Measurements from ENCODE around the gene PGGHG. TPM values are rescaled to one million over a fixed set of nuclear protein-coding genes. Genes with fewer than 3 reads are reported as not detected.

PGGHG gene
- total RNA-seq, 1 donor from 2014 or later, result 163 TPM

DNA sequence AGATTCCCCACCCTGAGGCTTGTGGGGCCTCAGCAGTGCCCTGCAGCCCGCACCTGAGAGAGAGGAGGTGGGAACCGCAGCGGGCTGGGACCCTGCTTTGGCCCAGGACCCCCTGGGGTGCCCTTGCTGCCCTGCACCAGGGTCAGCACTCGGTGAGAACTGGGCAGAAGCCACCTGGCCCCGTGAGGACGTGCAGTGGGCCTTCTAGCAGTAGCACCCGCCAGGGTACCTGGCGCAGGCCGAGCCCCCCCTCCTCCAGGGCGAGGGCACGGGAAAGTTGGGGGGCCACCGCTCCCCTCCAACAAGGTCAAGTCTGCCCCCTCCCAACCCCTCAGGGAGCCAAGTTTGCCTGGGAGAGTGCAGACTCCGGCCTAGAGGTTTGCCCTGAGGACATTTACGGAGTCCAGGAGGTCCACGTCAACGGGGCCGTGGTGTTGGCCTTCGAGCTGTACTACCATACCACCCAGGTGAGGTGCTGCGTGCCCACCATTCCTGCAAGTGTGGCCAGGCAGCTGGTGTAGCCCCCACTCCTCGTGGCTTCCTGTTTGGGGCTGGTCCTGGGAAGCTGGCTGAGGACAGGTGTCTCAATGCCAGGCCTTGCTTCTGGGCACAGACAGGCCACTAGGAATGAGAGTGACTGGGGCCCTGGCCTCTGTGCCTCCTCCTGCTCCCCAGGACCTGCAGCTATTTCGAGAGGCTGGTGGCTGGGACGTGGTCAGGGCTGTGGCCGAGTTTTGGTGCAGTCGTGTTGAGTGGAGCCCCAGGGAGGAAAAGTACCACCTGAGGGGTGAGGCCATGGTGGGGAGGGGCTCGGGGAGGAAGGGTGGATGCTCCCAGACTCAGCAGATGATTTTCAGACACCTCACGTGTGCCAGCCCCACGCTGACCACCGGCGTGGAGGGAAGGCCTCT is 3.5 kb downstream of the PGGHG start:
- peaks cover 22% of the 10 kb centered on the region for H3K36me3 ChIP-seq

DNA sequence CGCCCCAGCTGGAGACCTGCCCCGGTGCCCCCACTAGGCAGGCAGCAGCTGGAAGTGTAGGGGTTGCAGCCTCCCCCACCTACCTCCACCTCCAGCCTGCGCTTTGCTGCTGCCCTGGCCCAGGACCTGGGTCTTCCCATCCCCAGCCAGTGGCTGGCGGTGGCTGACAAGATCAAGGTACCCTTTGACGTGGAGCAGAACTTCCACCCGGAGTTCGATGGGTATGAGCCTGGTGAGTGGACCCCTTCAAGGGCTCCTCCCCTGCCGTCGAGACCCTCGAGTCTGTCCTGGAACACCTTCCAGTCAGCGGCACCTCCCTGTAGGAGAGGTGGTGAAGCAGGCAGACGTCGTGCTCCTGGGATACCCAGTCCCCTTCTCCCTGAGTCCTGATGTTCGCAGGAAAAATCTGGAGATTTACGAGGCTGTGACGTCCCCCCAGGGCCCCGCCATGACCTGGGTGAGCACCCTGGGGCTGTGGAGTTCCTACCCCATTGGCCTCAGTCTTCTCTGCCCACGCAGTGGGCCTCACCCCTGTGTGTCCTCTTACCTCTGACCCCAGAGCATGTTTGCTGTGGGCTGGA is 4.4 kb downstream of the PGGHG start:
- TF ChIP-seq, protein P1, sequence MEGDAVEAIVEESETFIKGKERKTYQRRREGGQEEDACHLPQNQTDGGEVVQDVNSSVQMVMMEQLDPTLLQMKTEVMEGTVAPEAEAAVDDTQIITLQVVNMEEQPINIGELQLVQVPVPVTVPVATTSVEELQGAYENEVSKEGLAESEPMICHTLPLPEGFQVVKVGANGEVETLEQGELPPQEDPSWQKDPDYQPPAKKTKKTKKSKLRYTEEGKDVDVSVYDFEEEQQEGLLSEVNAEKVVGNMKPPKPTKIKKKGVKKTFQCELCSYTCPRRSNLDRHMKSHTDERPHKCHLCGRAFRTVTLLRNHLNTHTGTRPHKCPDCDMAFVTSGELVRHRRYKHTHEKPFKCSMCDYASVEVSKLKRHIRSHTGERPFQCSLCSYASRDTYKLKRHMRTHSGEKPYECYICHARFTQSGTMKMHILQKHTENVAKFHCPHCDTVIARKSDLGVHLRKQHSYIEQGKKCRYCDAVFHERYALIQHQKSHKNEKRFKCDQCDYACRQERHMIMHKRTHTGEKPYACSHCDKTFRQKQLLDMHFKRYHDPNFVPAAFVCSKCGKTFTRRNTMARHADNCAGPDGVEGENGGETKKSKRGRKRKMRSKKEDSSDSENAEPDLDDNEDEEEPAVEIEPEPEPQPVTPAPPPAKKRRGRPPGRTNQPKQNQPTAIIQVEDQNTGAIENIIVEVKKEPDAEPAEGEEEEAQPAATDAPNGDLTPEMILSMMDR (IDR thresholded peaks at IDR 0.05), result no peak
- Histone ChIP-seq H3K4me1 (peaks cover 19% of the 10 kb centered on the region), H3K4me3 (no peak overlapping the region), H3K9me3 (no peaks in the 10 kb centered on the region), H3K36me3 (peaks cover 22% of the 10 kb centered on the region), H3K27me3 (ENCODE audit: low read depth) (peaks cover 2% of the 10 kb centered on the region), H3K27ac (no peak overlapping the region)
- intact Hi-C loops (cut with DNase I), result no loop called here
- DNase-seq, result no peak
- no peak for ATAC-seq

More for the DNA sequence above, 3.5 kb downstream of the PGGHG start:
- Histone ChIP-seq H3K9me3 (no peaks in the 10 kb centered on the region), H3K27ac (no peak overlapping the region), H3K27me3 (ENCODE audit: low read depth) (no peaks in the 10 kb centered on the region), H3K4me1 (peaks cover 26% of the 10 kb centered on the region), H3K4me3 (no peak overlapping the region)
- intact Hi-C loops (cut with DNase I), result no loop called here
- ATAC-seq, result no peak
- peak; percentile 44 for DNase-seq
- TF ChIP-seq, protein P1 (IDR thresholded peaks at IDR 0.05), result no peak

DNA sequence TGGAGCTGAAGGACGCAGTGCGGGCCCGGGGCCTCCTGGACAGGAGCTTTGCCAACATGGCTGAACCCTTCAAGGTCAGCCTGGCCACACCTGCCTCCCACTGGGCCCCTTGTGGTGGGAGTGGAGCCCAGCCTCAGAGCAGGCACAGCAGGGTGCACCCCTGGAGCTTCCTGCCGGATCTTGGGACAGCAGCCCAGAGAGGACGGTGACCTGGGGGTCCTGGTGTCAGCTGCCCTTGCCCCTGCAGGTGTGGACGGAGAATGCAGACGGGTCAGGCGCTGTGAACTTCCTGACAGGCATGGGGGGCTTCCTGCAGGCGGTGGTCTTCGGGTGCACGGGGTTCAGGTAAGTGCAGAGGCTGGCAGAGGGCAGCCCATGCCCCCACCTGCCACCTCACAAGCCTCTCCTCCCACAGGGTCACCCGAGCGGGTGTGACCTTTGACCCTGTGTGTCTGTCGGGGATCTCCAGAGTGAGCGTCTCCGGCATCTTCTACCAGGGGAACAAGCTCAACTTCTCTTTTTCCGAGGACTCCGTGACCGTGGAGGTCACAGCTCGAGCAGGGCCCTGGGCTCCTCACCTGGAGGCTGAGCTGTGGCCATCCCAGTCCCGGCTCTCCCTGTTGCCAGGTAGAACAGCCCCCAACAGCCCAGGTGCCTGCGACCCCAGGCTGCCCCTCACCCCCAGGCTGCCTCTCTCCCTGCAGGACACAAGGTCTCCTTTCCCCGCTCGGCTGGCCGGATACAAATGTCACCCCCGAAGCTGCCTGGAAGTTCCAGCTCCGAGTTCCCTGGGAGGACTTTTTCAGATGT is 5.1 kb downstream of the PGGHG start:
- Histone ChIP-seq H3K9me3 (no peaks in the 10 kb centered on the region), H3K36me3 (peaks cover 22% of the 10 kb centered on the region), H3K4me3 (no peak overlapping the region), H3K27ac (no peak overlapping the region), H3K27me3 (ENCODE audit: low read depth) (peaks cover 4% of the 10 kb centered on the region), H3K4me1 (peaks cover 19% of the 10 kb centered on the region)
- TF ChIP-seq, protein P1 (IDR thresholded peaks at IDR 0.05), result no peak
- no peak for ATAC-seq
- no peak for DNase-seq
- intact Hi-C loops (cut with DNase I), result no loop called here

DNA sequence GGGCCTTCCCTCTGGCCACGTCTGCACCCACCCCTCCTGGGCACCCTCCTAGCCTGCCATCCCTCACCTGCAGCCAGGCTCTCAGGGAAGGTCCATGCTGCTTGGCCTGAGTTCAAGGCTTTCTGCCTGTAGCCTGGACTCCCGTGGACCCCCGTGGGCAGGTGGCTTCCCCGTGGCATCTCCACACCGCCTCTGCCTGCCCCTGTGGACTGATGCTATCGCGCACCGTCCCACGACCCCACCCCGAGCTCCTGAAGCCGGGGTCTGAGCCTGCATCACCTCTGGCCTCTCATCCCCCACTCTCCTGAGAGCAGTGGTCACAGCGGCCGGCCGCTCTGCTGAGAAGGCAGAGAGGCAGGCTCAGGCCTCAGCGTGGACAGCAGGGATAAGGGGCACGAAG is 5.9 kb downstream of the PGGHG start:
- Histone ChIP-seq H3K4me1 (peaks cover 14% of the 10 kb centered on the region), H3K36me3 (peaks cover 22% of the 10 kb centered on the region), H3K4me3 (no peak overlapping the region), H3K9me3 (no peaks in the 10 kb centered on the region), H3K27ac (no peak overlapping the region), H3K27me3 (ENCODE audit: low read depth) (peaks cover 11% of the 10 kb centered on the region)
- DNase-seq (no peak), ATAC-seq (no peak)
- intact Hi-C loops (cut with DNase I), result no loop called here
- TF ChIP-seq, protein P1 (IDR thresholded peaks at IDR 0.05), result no peak

DNA sequence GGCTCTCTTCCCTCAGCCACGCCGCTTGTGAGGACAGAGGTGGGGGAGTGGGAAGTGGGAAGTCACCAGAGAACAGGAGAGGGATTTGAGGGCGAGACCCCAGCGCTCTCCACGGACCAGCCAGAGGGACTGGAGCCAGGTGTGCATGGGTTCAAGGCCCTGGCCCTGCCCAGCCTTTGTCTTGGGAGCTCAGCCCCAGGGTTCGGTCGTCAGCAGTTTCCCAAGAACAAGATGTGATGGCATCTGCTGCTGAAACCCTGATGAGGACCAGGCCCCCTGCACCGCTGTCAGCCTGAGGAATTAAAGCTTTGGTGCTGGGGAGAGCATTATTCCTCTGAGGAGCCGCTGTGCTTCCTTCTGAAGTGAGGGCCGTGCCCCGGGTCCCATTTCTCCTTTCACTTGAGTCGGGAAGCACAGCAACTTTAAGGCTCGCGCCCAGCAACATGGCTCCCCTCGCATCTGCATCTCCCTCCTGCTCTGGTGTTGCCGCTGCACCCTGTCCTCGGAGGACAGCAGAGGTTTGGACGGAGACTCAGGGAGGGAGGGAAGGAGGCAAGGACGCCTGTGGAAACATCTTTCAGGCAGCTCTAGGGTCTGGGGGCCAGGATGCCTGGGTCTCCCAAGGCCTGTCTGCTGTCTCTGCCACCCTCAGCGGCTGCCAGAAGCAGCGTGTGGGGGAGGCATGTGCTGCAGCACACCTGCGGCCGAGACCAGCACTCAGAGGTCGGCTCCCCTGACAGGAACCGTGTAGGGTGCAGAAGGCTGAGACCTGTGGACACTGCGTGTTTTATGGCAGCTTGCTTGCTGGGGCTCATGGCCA is 6.6 kb downstream of the PGGHG start:
- Histone ChIP-seq H3K36me3 (peaks cover 22% of the 10 kb centered on the region), H3K27me3 (ENCODE audit: low read depth) (peaks cover 19% of the 10 kb centered on the region), H3K4me1 (peaks cover 13% of the 10 kb centered on the region), H3K9me3 (no peaks in the 10 kb centered on the region), H3K27ac (no peak overlapping the region), H3K4me3 (no peak overlapping the region)
- intact Hi-C loops (cut with DNase I), result no loop called here
- ATAC-seq (no peak), DNase-seq (peak; percentile 43)
- TF ChIP-seq, protein P1 (IDR thresholded peaks at IDR 0.05), result no peak

All from lower lobe of right lung (tissue), 2 donors.